HG02943 (cell line): ENCODE data around the gene CBY1.

ENCODE experiments used
- ATAC-seq: cut with Tn5 transposase; IDR thresholded peaks from one replicate; pipeline ENCODE4 v1.9.1; 2021; ENCODE audit warnings: mild to moderate bottlenecking, low read depth, moderate library complexity; ENCODE audit not compliant: unreplicated experiment

CBY1 gene

GRCh38 chr22:38719196-38719595 is 62.8 kb downstream of the CBY1 start:
- ATAC-seq, result no peak

GRCh38 chr22:38720350-38720749 is 63.9 kb downstream of the CBY1 start:
- no peak for ATAC-seq

DNA sequence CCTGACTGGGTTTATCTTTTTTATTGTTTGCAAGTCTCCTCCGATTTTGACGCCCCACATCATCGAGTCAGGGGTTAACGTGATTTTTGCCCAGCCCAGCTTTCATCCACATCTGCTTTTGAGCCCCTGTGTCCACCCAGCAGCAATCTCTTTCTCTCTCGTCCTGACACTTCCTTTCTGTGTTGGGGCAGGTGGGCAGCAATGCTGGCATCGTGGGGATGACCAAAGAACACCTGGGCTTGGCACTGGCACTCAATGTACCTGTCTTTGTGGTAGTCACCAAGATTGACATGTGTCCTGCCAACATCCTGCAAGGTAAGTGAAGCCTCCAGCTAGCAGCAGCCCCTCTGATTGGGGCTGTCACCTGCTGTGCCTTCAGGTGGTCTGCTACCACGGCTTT is 65.1 kb downstream of the CBY1 start:
- ATAC-seq, result no peak
